ENCODE data around the gene HOXD4. TPM values are rescaled to one million over a fixed set of nuclear protein-coding genes. Genes with fewer than 3 reads are reported as not detected.

The HOXD4 gene
- total and polyA plus RNA-seq, 4 donors = 0.12 to 1.1 (median 0.48) TPM

GRCh38 chr2:176154576-176155252 is 3.4 kb downstream of the HOXD4 start:
- no peak overlapping the region for H3K9ac ChIP-seq (ENCODE audit: insufficient read depth in 1 of 2, low read length in 2 of 2)

GRCh38 chr2:176155356-176156044 is 4.2 kb downstream of the HOXD4 start:
- H3K36me3 ChIP-seq (ENCODE audit: control insufficient read depth in 4 of 4, insufficient read depth in 4 of 4, low read length in 4 of 4) = no peaks in the 10 kb centered on the region
- WGBS, 2 donors = 10 to 21% methylated on average over 6 of the region's 6 CpGs
- peaks cover 0 to 22% (median 9%) of the 10 kb centered on the region in 5 donors for H3K4me1 ChIP-seq (ENCODE audit: control insufficient read depth in 5 of 5, insufficient read depth in 5 of 5, low read length in 5 of 5)
- H3K9ac ChIP-seq (ENCODE audit: insufficient read depth in 1 of 2, low read length in 2 of 2) = no peak overlapping the region
- DNase-seq (peak in 1 of 3 donors; percentile 1), ATAC-seq (ENCODE audit: insufficient read depth, low FRiP score) (no peak)
- no peak overlapping the region for H3K27ac ChIP-seq (ENCODE audit: low read depth in 1 of 2, low read length in 1 of 2)
- H3K27me3 ChIP-seq (ENCODE audit: control insufficient read depth in 3 of 3, insufficient read depth in 3 of 3, low read length in 2 of 3) = peaks cover 34 to 96% (median 91%) of the 10 kb centered on the region in 3 donors
- H3K4me3 ChIP-seq = no peak overlapping the region
- no peak for TF ChIP-seq CTCF (IDR thresholded peaks at IDR 0.05; ENCODE audit: control extremely low read depth, extremely low read depth)
- peaks cover 0 to 17% (median 0%) of the 10 kb centered on the region in 4 donors for H3K9me3 ChIP-seq (ENCODE audit: control insufficient read depth in 4 of 4, insufficient read depth in 3 of 4, low read length in 3 of 4)

More at GRCh38 chr2:176154576-176155252, 3.4 kb downstream of the HOXD4 start:
- no peak for ATAC-seq (ENCODE audit: insufficient read depth, low FRiP score)
- H3K9me3 ChIP-seq (ENCODE audit: control insufficient read depth in 4 of 4, insufficient read depth in 3 of 4, low read length in 3 of 4) = peaks cover 0 to 13% (median 0%) of the 10 kb centered on the region in 4 donors
- WGBS, 2 donors = 28 to 32% methylated on average over 11 of the region's 11 CpGs
- TF ChIP-seq CTCF (IDR thresholded peaks at IDR 0.05; ENCODE audit: control extremely low read depth, extremely low read depth) = no peak
- H3K4me1 ChIP-seq (ENCODE audit: control insufficient read depth in 5 of 5, insufficient read depth in 5 of 5, low read length in 5 of 5) = peaks cover 0 to 15% (median 9%) of the 10 kb centered on the region in 5 donors
- peak in 1 of 3 donors; percentile 1 for DNase-seq
- peaks cover 32 to 96% (median 92%) of the 10 kb centered on the region in 3 donors for H3K27me3 ChIP-seq (ENCODE audit: control insufficient read depth in 3 of 3, insufficient read depth in 3 of 3, low read length in 2 of 3)
- no peaks in the 10 kb centered on the region for H3K36me3 ChIP-seq (ENCODE audit: control insufficient read depth in 4 of 4, insufficient read depth in 4 of 4, low read length in 4 of 4)
- no peak overlapping the region for H3K27ac ChIP-seq (ENCODE audit: low read depth in 1 of 2, low read length in 1 of 2)
- H3K4me3 ChIP-seq = no peak overlapping the region

- H3K36me3 ChIP-seq (ENCODE audit: control insufficient read depth in 4 of 4, insufficient read depth in 4 of 4, low read length in 4 of 4) = no peaks in the 10 kb centered on the region
- no peak for DNase-seq
- no peak for TF ChIP-seq CTCF (IDR thresholded peaks at IDR 0.05; ENCODE audit: control extremely low read depth, extremely low read depth)
- H3K9ac ChIP-seq (ENCODE audit: insufficient read depth in 1 of 2, low read length in 2 of 2) = no peak overlapping the region
- H3K4me1 ChIP-seq (ENCODE audit: control insufficient read depth in 5 of 5, insufficient read depth in 5 of 5, low read length in 5 of 5) = peaks cover 0 to 27% (median 9%) of the 10 kb centered on the region in 5 donors
- H3K27me3 ChIP-seq (ENCODE audit: control insufficient read depth in 3 of 3, insufficient read depth in 3 of 3, low read length in 2 of 3) = peaks cover 36 to 95% (median 90%) of the 10 kb centered on the region in 3 donors
- no peak overlapping the region for H3K27ac ChIP-seq (ENCODE audit: low read depth in 1 of 2, low read length in 1 of 2)
- no peak for ATAC-seq (ENCODE audit: insufficient read depth, low FRiP score)
- no peak overlapping the region for H3K4me3 ChIP-seq
- peaks cover 0 to 19% (median 0%) of the 10 kb centered on the region in 4 donors for H3K9me3 ChIP-seq (ENCODE audit: control insufficient read depth in 4 of 4, insufficient read depth in 3 of 4, low read length in 3 of 4)
- WGBS, 2 donors = 31% methylated on average over 8 of the region's 8 CpGs
Measured at GRCh38 chr2:176156301-176156806, 5.0 kb downstream of the HOXD4 start.
